Hepatocyte (in vitro differentiated cells): ENCODE data around the gene BUD13. TPM values are rescaled to one million over a fixed set of nuclear protein-coding genes. Genes with fewer than 3 reads are reported as not detected.

ENCODE experiments used
- DNase-seq: peaks from one replicate; pipeline ENCODE4 v3.0.0-alpha.2; 2016; ENCODE audit warnings: low spot score
- H2AFZ ChIP-seq: fragments of 200-600 bp; sonication (generic); 2 replicates; pipeline ENCODE4 v1.6.0; 2016; ENCODE audit warnings: antibody characterized with exemption, mild to moderate bottlenecking
- H3K27ac ChIP-seq: fragments of 200-600 bp; sonication (generic); 2 replicates; pipeline ENCODE4 v1.5.1; 2016; ENCODE audit warnings: mild to moderate bottlenecking
- H3K27me3 ChIP-seq: fragments of 200-600 bp; sonication (generic); 2 replicates; pipeline ENCODE4 v1.6.1; 2016
- H3K36me3 ChIP-seq: fragments of 200-600 bp; sonication (generic); replicated peaks from 2 replicates; pipeline ENCODE4 v1.5.1; 2016; ENCODE audit warnings: low read depth; ENCODE audit not compliant: insufficient read depth
- H3K4me1 ChIP-seq: fragments of 200-600 bp; sonication (generic); 2 replicates; pipeline ENCODE4 v1.5.1; 2016; ENCODE audit warnings: mild to moderate bottlenecking, moderate library complexity; ENCODE audit not compliant: insufficient read depth
- H3K4me2 ChIP-seq: fragments of 200-600 bp; sonication (generic); 2 replicates; pipeline ENCODE4 v1.6.0; 2016
- H3K4me3 ChIP-seq: fragments of 200-600 bp; sonication (generic); 2 replicates; pipeline ENCODE4 v1.5.1; 2016; ENCODE audit warnings: mild to moderate bottlenecking
- H3K79me2 ChIP-seq: fragments of 200-600 bp; sonication (generic); 2 replicates; pipeline ENCODE4 v1.6.0; 2017; ENCODE audit warnings: mild to moderate bottlenecking
- H3K9me2 ChIP-seq: fragments of 200-600 bp; sonication (generic); replicated peaks from 2 replicates; pipeline ENCODE4 v1.6.0; 2017; ENCODE audit warnings: mild to moderate bottlenecking; ENCODE audit not compliant: insufficient read depth
- H3K9me3 ChIP-seq: fragments of 200-600 bp; sonication (generic); 2 replicates; pipeline ENCODE4 v1.5.1; 2016; ENCODE audit warnings: low read depth, mild to moderate bottlenecking
- H4K20me1 ChIP-seq: fragments of 200-600 bp; sonication (generic); 2 replicates; pipeline ENCODE4 v1.6.0; 2016; ENCODE audit warnings: mild to moderate bottlenecking; ENCODE audit not compliant: insufficient read depth, poor library complexity, severe bottlenecking
- CTCF ChIP-seq: fragments of 200-600 bp; sonication (generic); IDR thresholded peaks from 2 replicates; pipeline ENCODE4 v1.5.1; 2016; ENCODE audit warnings: antibody characterized with exemption, mild to moderate bottlenecking; ENCODE audit not compliant: poor library complexity
- EZH2 ChIP-seq: fragments of 200-600 bp; sonication (generic); IDR thresholded peaks from 2 replicates; pipeline ENCODE4 v1.6.1; 2016; ENCODE audit warnings: antibody characterized with exemption, mild to moderate bottlenecking, borderline replicate concordance
- EZH2phosphoT487 ChIP-seq: fragments of 200-600 bp; sonication (generic); IDR thresholded peaks from one replicate; pipeline ENCODE4 v1.6.1; 2018; ENCODE audit warnings: antibody characterized with exemption, mild to moderate bottlenecking, low read depth, moderate library complexity; ENCODE audit not compliant: unreplicated experiment, severe bottlenecking
- WGBS: methylation state at CpG from one replicate; pipeline ENCODE4 v1.1.6; 2016; ENCODE audit warnings: low lambda C conversion rate; ENCODE audit errors: missing lambda C conversion rate; 5-methylcytosine and 5-hydroxymethylcytosine counted together
- polyA plus RNA-seq: library from polyadenylated mRNA; unstranded; fragments of >200 nt; fragmentation: Nextera tagmentation; extraction: Ambion mirVana; gene quantifications from 2 replicates; pipeline ENCODE4 v1.2.1, GENCODE V29; 2016
- total RNA-seq: library from RNA; depleted of rRNA; stranded (reverse); fragments of >200 nt; gene quantifications from 2 replicates; pipeline ENCODE4 v1.2.3, GENCODE V29; 2014

The BUD13 gene
- total and polyA plus RNA-seq, 2 experiments from 2014 or later = 11.1 to 12.6 TPM

GRCh38 chr11:116798368-116798767 is 25.6 kb upstream of the BUD13 start:
- Histone ChIP-seq H3K79me2 (no peaks in the 10 kb centered on the region), H3K4me2 (no peak overlapping the region), H3K9me2 (no peaks in the 10 kb centered on the region), H3K36me3 (no peaks in the 10 kb centered on the region), H3K4me3 (no peak overlapping the region), H2AFZ (no peak overlapping the region), H3K4me1 (no peaks in the 10 kb centered on the region), H4K20me1 (no peaks in the 10 kb centered on the region), H3K27me3 (no peaks in the 10 kb centered on the region), H3K27ac (no peak overlapping the region), H3K9me3 (no peaks in the 10 kb centered on the region)
- WGBS = 92% methylated on average over 5 of the region's 5 CpGs
- no peak for DNase-seq
- TF ChIP-seq EZH2phosphoT487 (no peak), CTCF (no peak), EZH2 (no peak)

GRCh38 chr11:116797816-116798215 is 25.0 kb upstream of the BUD13 start:
- WGBS = 90% methylated on average over 5 of the region's 5 CpGs

GRCh38 chr11:116796548-116796947 is 23.8 kb upstream of the BUD13 start:
- no peaks in the 10 kb centered on the region for H4K20me1 ChIP-seq
- H3K4me3 ChIP-seq = no peak overlapping the region
- no peaks in the 10 kb centered on the region for H3K9me3 ChIP-seq
- H3K27ac ChIP-seq = no peak overlapping the region
- no peaks in the 10 kb centered on the region for H3K9me2 ChIP-seq
- 69% methylated on average over 1 of the region's 1 CpG for WGBS
- H3K4me2 ChIP-seq = no peak overlapping the region
- H3K4me1 ChIP-seq = no peaks in the 10 kb centered on the region
- no peaks in the 10 kb centered on the region for H3K27me3 ChIP-seq
- DNase-seq = no peak
- H3K79me2 ChIP-seq = no peaks in the 10 kb centered on the region
- H2AFZ ChIP-seq = no peak overlapping the region
- no peak for TF ChIP-seq EZH2
- TF ChIP-seq EZH2phosphoT487 = no peak
- no peak for TF ChIP-seq CTCF
- no peaks in the 10 kb centered on the region for H3K36me3 ChIP-seq

More at GRCh38 chr11:116797816-116798215, 25.0 kb upstream of the BUD13 start:
- Histone ChIP-seq H3K27me3 (no peaks in the 10 kb centered on the region), H3K36me3 (no peaks in the 10 kb centered on the region), H3K4me3 (no peak overlapping the region), H4K20me1 (no peaks in the 10 kb centered on the region), H2AFZ (no peak overlapping the region), H3K27ac (no peak overlapping the region), H3K9me3 (no peaks in the 10 kb centered on the region), H3K4me2 (no peak overlapping the region), H3K9me2 (no peaks in the 10 kb centered on the region), H3K4me1 (no peaks in the 10 kb centered on the region), H3K79me2 (no peaks in the 10 kb centered on the region)
- TF ChIP-seq EZH2 (no peak), EZH2phosphoT487 (no peak), CTCF (no peak)
- DNase-seq = no peak

- no peak for TF ChIP-seq EZH2phosphoT487
- TF ChIP-seq EZH2 = no peak
- TF ChIP-seq CTCF = no peak
- Histone ChIP-seq H3K9me2 (no peaks in the 10 kb centered on the region), H3K4me3 (no peak overlapping the region), H3K9me3 (no peaks in the 10 kb centered on the region), H3K36me3 (no peaks in the 10 kb centered on the region), H3K27ac (no peak overlapping the region), H4K20me1 (no peaks in the 10 kb centered on the region), H3K79me2 (no peaks in the 10 kb centered on the region), H3K4me2 (no peak overlapping the region), H2AFZ (no peak overlapping the region), H3K4me1 (no peaks in the 10 kb centered on the region), H3K27me3 (no peaks in the 10 kb centered on the region)
- 89% methylated on average over 2 of the region's 2 CpGs for WGBS
- DNase-seq = no peak
These were observed 22.1 kb upstream of the BUD13 start for GRCh38 chr11:116794851-116795250.
